ENCODE data around the gene ARHGAP27.

The ARHGAP27 gene

GRCh38 chr17:45430006-45430737 is 2.5 kb downstream of the ARHGAP27 start:
- H3K36me3 ChIP-seq (ENCODE audit: control insufficient read depth, insufficient read depth, low read length) = no peaks in the 10 kb centered on the region
- no peaks in the 10 kb centered on the region for H3K27me3 ChIP-seq (replicated peaks; ENCODE audit: control insufficient read depth, insufficient read depth, low read length, poor library complexity, severe bottlenecking)
- H3K27ac ChIP-seq (ENCODE audit: insufficient read depth, low read length, poor library complexity, severe bottlenecking) = no peak overlapping the region
- DNase-seq = no peak
- H3K9me3 ChIP-seq (ENCODE audit: control insufficient read depth, low read length) = no peaks in the 10 kb centered on the region
- H3K4me1 ChIP-seq (ENCODE audit: control insufficient read depth, insufficient read depth, low read length, poor library complexity, severe bottlenecking) = peaks cover 21% of the 10 kb centered on the region
- H3K4me3 ChIP-seq (ENCODE audit: insufficient read depth, low read depth, low read length, poor library complexity, severe bottlenecking) = peak overlapping the region; percentile 77

- Histone ChIP-seq H3K27ac (ENCODE audit: insufficient read depth, low read length, poor library complexity, severe bottlenecking) (no peak overlapping the region), H3K9me3 (ENCODE audit: control insufficient read depth, low read length) (no peaks in the 10 kb centered on the region), H3K4me3 (ENCODE audit: insufficient read depth, low read depth, low read length, poor library complexity, severe bottlenecking) (no peak overlapping the region), H3K4me1 (ENCODE audit: control insufficient read depth, insufficient read depth, low read length, poor library complexity, severe bottlenecking) (peaks cover 21% of the 10 kb centered on the region), H3K36me3 (ENCODE audit: control insufficient read depth, insufficient read depth, low read length) (no peaks in the 10 kb centered on the region), H3K27me3 (replicated peaks; ENCODE audit: control insufficient read depth, insufficient read depth, low read length, poor library complexity, severe bottlenecking) (no peaks in the 10 kb centered on the region)
- DNase-seq = no peak
Observed at GRCh38 chr17:45429339-45430005, 3.2 kb downstream of the ARHGAP27 start.

- peaks cover 21% of the 10 kb centered on the region for H3K4me1 ChIP-seq (ENCODE audit: control insufficient read depth, insufficient read depth, low read length, poor library complexity, severe bottlenecking)
- no peak overlapping the region for H3K27ac ChIP-seq (ENCODE audit: insufficient read depth, low read length, poor library complexity, severe bottlenecking)
- H3K36me3 ChIP-seq (ENCODE audit: control insufficient read depth, insufficient read depth, low read length) = no peaks in the 10 kb centered on the region
- H3K4me3 ChIP-seq (ENCODE audit: insufficient read depth, low read depth, low read length, poor library complexity, severe bottlenecking) = no peak overlapping the region
- DNase-seq = no peak
- H3K27me3 ChIP-seq (replicated peaks; ENCODE audit: control insufficient read depth, insufficient read depth, low read length, poor library complexity, severe bottlenecking) = no peaks in the 10 kb centered on the region
- H3K9me3 ChIP-seq (ENCODE audit: control insufficient read depth, low read length) = no peaks in the 10 kb centered on the region
Observed at GRCh38 chr17:45428931-45429338, 3.7 kb downstream of the ARHGAP27 start.

- peaks cover 21% of the 10 kb centered on the region for H3K4me1 ChIP-seq (ENCODE audit: control insufficient read depth, insufficient read depth, low read length, poor library complexity, severe bottlenecking)
- no peaks in the 10 kb centered on the region for H3K36me3 ChIP-seq (ENCODE audit: control insufficient read depth, insufficient read depth, low read length)
- peak overlapping the region; percentile 34 for H3K4me3 ChIP-seq (ENCODE audit: insufficient read depth, low read depth, low read length, poor library complexity, severe bottlenecking)
- H3K9me3 ChIP-seq (ENCODE audit: control insufficient read depth, low read length) = no peaks in the 10 kb centered on the region
- peak; percentile 48 to 67 (median 63) for DNase-seq
- no peaks in the 10 kb centered on the region for H3K27me3 ChIP-seq (replicated peaks; ENCODE audit: control insufficient read depth, insufficient read depth, low read length, poor library complexity, severe bottlenecking)
- H3K27ac ChIP-seq (ENCODE audit: insufficient read depth, low read length, poor library complexity, severe bottlenecking) = no peak overlapping the region
Observed at GRCh38 chr17:45428050-45428617, 4.5 kb downstream of the ARHGAP27 start.

- Histone ChIP-seq H3K27ac (ENCODE audit: insufficient read depth, low read length, poor library complexity, severe bottlenecking) (no peak overlapping the region), H3K4me3 (ENCODE audit: insufficient read depth, low read depth, low read length, poor library complexity, severe bottlenecking) (no peak overlapping the region), H3K27me3 (replicated peaks; ENCODE audit: control insufficient read depth, insufficient read depth, low read length, poor library complexity, severe bottlenecking) (no peaks in the 10 kb centered on the region), H3K36me3 (ENCODE audit: control insufficient read depth, insufficient read depth, low read length) (no peaks in the 10 kb centered on the region), H3K9me3 (ENCODE audit: control insufficient read depth, low read length) (no peaks in the 10 kb centered on the region), H3K4me1 (ENCODE audit: control insufficient read depth, insufficient read depth, low read length, poor library complexity, severe bottlenecking) (peaks cover 21% of the 10 kb centered on the region)
- DNase-seq = no peak
Observed at GRCh38 chr17:45427181-45427835, 5.4 kb downstream of the ARHGAP27 start.

GRCh38 chr17:45426561-45426960 is 6.1 kb downstream of the ARHGAP27 start:
- H3K27ac ChIP-seq (ENCODE audit: insufficient read depth, low read length, poor library complexity, severe bottlenecking) = no peak overlapping the region
- H3K4me3 ChIP-seq (ENCODE audit: insufficient read depth, low read depth, low read length, poor library complexity, severe bottlenecking) = no peak overlapping the region
- no peaks in the 10 kb centered on the region for H3K9me3 ChIP-seq (ENCODE audit: control insufficient read depth, low read length)
- H3K36me3 ChIP-seq (ENCODE audit: control insufficient read depth, insufficient read depth, low read length) = no peaks in the 10 kb centered on the region
- no peaks in the 10 kb centered on the region for H3K27me3 ChIP-seq (replicated peaks; ENCODE audit: control insufficient read depth, insufficient read depth, low read length, poor library complexity, severe bottlenecking)
- no peak for DNase-seq
- H3K4me1 ChIP-seq (ENCODE audit: control insufficient read depth, insufficient read depth, low read length, poor library complexity, severe bottlenecking) = peaks cover 20% of the 10 kb centered on the region

- Histone ChIP-seq H3K27me3 (replicated peaks; ENCODE audit: control insufficient read depth, insufficient read depth, low read length, poor library complexity, severe bottlenecking) (no peaks in the 10 kb centered on the region), H3K36me3 (ENCODE audit: control insufficient read depth, insufficient read depth, low read length) (no peaks in the 10 kb centered on the region), H3K4me3 (ENCODE audit: insufficient read depth, low read depth, low read length, poor library complexity, severe bottlenecking) (no peak overlapping the region), H3K4me1 (ENCODE audit: control insufficient read depth, insufficient read depth, low read length, poor library complexity, severe bottlenecking) (peaks cover 14% of the 10 kb centered on the region), H3K9me3 (ENCODE audit: control insufficient read depth, low read length) (no peaks in the 10 kb centered on the region), H3K27ac (ENCODE audit: insufficient read depth, low read length, poor library complexity, severe bottlenecking) (no peak overlapping the region)
- DNase-seq = no peak
Observed at GRCh38 chr17:45425984-45426413, 6.7 kb downstream of the ARHGAP27 start.

GRCh38 chr17:45425125-45425983 is 7.3 kb downstream of the ARHGAP27 start:
- H3K4me3 ChIP-seq (ENCODE audit: insufficient read depth, low read depth, low read length, poor library complexity, severe bottlenecking) = no peak overlapping the region
- no peaks in the 10 kb centered on the region for H3K9me3 ChIP-seq (ENCODE audit: control insufficient read depth, low read length)
- H3K27me3 ChIP-seq (replicated peaks; ENCODE audit: control insufficient read depth, insufficient read depth, low read length, poor library complexity, severe bottlenecking) = no peaks in the 10 kb centered on the region
- no peak overlapping the region for H3K27ac ChIP-seq (ENCODE audit: insufficient read depth, low read length, poor library complexity, severe bottlenecking)
- H3K4me1 ChIP-seq (ENCODE audit: control insufficient read depth, insufficient read depth, low read length, poor library complexity, severe bottlenecking) = peaks cover 9% of the 10 kb centered on the region
- H3K36me3 ChIP-seq (ENCODE audit: control insufficient read depth, insufficient read depth, low read length) = no peaks in the 10 kb centered on the region
- DNase-seq = no peak

- no peak overlapping the region for H3K27ac ChIP-seq (ENCODE audit: insufficient read depth, low read length, poor library complexity, severe bottlenecking)
Observed at GRCh38 chr17:45424769-45425124, 7.9 kb downstream of the ARHGAP27 start.

More at GRCh38 chr17:45424769-45425124, 7.9 kb downstream of the ARHGAP27 start:
- Histone ChIP-seq H3K36me3 (ENCODE audit: control insufficient read depth, insufficient read depth, low read length) (no peaks in the 10 kb centered on the region), H3K27me3 (replicated peaks; ENCODE audit: control insufficient read depth, insufficient read depth, low read length, poor library complexity, severe bottlenecking) (no peaks in the 10 kb centered on the region), H3K4me1 (ENCODE audit: control insufficient read depth, insufficient read depth, low read length, poor library complexity, severe bottlenecking) (peaks cover 9% of the 10 kb centered on the region), H3K4me3 (ENCODE audit: insufficient read depth, low read depth, low read length, poor library complexity, severe bottlenecking) (no peak overlapping the region), H3K9me3 (ENCODE audit: control insufficient read depth, low read length) (no peaks in the 10 kb centered on the region)
- no peak for DNase-seq
